Left lung (tissue), 10 donors: ENCODE data around the gene GRID1. TPM values are rescaled to one million over a fixed set of nuclear protein-coding genes. Genes with fewer than 3 reads are reported as not detected.
A peak's percentile ranks its signal among the peaks of the same experiment; 100 is the strongest.

Experiments used
- ATAC-seq: fragments of 200-7000 bp; cut with Tn5 transposase; one replicate; pipeline ENCODE4 v1.9.1; 2020; ENCODE audit warnings: moderate library complexity
- DNase-seq, 4 donors: peaks; one replicate each; pipeline ENCODE4 v3.0.0-alpha.2; 2013 to 2020
- H3K27ac ChIP-seq, 2 donors: fragments of 200-600 bp; sonication (generic) in 1 of 2; one replicate each; pipeline versions ENCODE4 v1.5.0 to v1.8.0; 2020 to 2021
- H3K27me3 ChIP-seq, 2 donors: fragments of 200-600 bp; sonication (generic) in 1 of 2; one replicate each; pipeline versions ENCODE4 v1.5.0 to v1.8.0; 2020 to 2021
- H3K36me3 ChIP-seq, 2 donors: fragments of 200-600 bp; sonication (generic) in 1 of 2; one replicate each; pipeline versions ENCODE4 v1.5.0 to v1.8.0; 2020 to 2021
- H3K4me1 ChIP-seq, 2 donors: fragments of 200-600 bp; one replicate each; pipeline ENCODE4 v1.8.0; 2021
- H3K4me3 ChIP-seq, 2 donors: fragments of 200-600 bp; sonication (generic) in 1 of 2; one replicate each; pipeline versions ENCODE4 v1.5.0 to v1.8.0; 2020 to 2021; ENCODE audit warnings: mild to moderate bottlenecking in 1 of 2
- H3K9me3 ChIP-seq, 2 donors: fragments of 200-600 bp; sonication (generic) in 1 of 2; one replicate each; pipeline versions ENCODE4 v1.5.0 to v1.8.0; 2020 to 2021
- intact Hi-C, 2 donors: fragments of 100-400 bp; cut with DNase I; formaldehyde crosslinking; loops; one replicate each; pipeline versions ENCODE4 v1.11.2 to v1.14.2; 2022
- polyA plus RNA-seq, 6 donors: library from polyadenylated mRNA; unstranded; fragments of 120-200 nt; gene quantifications; one replicate each; pipeline ENCODE4 v1.2.1, GENCODE V29; 2013; ENCODE audit not compliant: insufficient read length in 6 of 6
- total RNA-seq, 2 donors: library from RNA; stranded (reverse); fragmentation: NEBNext Ultra II Directional; extraction: Animal tissue kit (Norgen Biotek cat#: 25700); gene quantifications; one replicate each; pipeline ENCODE4 v1.2.1, GENCODE V29; 2021
- TF ChIP-seq, protein P1 (sequence below), 2 donors: fragments of 200-600 bp; sonication (generic) in 1 of 2; IDR thresholded peaks; one replicate each; pipeline versions ENCODE4 v1.5.0 to v1.8.0; 2021; ENCODE audit warnings: antibody characterized with exemption in 2 of 2
- donor health status: DM: no; HTN: yes; CAD: no.
- donor health status: DM: no; HTN: no; CAD: no.

Gene GRID1
- total and polyA plus RNA-seq, 8 donors, result 0.81 to 2.6 (median 1.2) TPM

DNA sequence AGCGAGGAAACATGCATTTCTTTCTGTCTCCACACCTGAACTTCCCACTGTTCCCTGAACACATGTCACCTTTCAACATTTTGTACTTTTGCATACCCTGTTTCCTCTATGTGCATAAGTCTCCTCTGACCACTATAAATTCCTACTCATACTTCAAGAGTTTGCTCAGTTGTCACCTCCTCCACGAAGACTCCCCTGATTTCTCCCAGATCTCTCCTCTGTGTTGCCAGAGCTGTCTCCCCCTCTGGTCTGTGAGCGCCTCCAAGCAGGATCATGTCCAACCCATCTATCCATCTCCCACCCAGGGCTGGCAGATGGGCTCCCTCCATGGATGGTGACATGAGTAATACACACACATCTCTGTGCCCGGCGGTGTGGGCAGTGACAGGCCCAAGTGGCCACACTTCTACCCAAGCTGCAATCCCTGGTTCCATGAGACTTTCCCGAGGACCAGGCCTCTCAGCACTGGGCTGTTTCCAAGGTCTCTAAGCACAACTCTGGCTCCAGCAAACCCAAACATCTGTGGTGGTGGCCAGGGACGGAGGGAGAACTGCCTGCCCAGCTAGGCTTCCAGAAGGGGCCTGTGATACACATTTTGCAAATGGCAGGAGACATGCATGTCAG lies 135.9 kb downstream of the GRID1 start:
- ATAC-seq (no peak), DNase-seq (peak in 1 of 4 donors; percentile 66)
- Histone ChIP-seq H3K9me3 (no peaks in the 10 kb centered on the region), H3K27me3 (no peaks in the 10 kb centered on the region), H3K4me3 (no peak overlapping the region), H3K27ac (no peak overlapping the region), H3K4me1 (no peaks in the 10 kb centered on the region), H3K36me3 (no peaks in the 10 kb centered on the region)
- intact Hi-C loops, result no loop called here
- TF ChIP-seq, protein P1, sequence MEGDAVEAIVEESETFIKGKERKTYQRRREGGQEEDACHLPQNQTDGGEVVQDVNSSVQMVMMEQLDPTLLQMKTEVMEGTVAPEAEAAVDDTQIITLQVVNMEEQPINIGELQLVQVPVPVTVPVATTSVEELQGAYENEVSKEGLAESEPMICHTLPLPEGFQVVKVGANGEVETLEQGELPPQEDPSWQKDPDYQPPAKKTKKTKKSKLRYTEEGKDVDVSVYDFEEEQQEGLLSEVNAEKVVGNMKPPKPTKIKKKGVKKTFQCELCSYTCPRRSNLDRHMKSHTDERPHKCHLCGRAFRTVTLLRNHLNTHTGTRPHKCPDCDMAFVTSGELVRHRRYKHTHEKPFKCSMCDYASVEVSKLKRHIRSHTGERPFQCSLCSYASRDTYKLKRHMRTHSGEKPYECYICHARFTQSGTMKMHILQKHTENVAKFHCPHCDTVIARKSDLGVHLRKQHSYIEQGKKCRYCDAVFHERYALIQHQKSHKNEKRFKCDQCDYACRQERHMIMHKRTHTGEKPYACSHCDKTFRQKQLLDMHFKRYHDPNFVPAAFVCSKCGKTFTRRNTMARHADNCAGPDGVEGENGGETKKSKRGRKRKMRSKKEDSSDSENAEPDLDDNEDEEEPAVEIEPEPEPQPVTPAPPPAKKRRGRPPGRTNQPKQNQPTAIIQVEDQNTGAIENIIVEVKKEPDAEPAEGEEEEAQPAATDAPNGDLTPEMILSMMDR (IDR thresholded peaks at IDR 0.05), result no peak

DNA sequence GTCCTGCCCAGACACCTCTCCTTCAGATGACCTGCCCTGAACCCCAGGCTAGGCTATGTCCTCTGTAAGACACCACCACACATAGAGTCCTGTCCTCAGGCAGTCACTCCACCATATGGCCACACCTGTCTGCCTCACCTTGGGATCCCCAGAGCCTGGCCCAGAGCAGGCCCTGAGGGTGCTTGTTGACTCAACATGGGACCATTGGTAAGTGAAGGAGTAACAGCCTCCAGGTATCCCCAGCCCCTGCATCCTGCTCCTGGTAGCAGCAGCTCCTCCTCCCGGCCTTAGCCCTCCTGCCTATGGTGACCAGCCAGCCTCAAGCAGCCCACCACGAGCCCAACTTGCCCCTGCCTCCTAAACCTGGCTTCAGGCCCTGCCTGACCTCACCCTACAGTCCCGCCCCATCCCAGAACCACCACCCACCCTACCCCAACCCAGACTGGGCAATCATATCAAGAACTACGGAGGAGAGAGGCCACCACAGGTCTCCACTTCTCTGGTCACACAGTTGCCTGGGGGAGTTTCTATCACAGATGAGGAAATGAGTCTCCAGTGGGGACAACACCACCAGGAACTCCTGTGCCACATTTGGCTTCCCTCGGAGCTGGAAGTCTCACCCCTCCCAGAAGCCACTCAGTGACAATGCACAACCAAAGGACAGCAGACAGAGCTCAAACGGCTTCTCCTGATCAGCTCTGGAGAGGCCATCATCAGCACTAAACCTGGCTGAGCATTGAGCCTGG lies 136.6 kb downstream of the GRID1 start:
- H3K36me3 ChIP-seq, result no peaks in the 10 kb centered on the region
- TF ChIP-seq, protein P1 (IDR thresholded peaks at IDR 0.05), result no peak
- no peaks in the 10 kb centered on the region for H3K9me3 ChIP-seq
- no peak for ATAC-seq
- peak in 1 of 4 donors; percentile 47 for DNase-seq
- no peak overlapping the region for H3K4me3 ChIP-seq
- H3K4me1 ChIP-seq, result no peaks in the 10 kb centered on the region
- no peaks in the 10 kb centered on the region for H3K27me3 ChIP-seq
- H3K27ac ChIP-seq, result no peak overlapping the region
- intact Hi-C loops, result no loop called here

DNA sequence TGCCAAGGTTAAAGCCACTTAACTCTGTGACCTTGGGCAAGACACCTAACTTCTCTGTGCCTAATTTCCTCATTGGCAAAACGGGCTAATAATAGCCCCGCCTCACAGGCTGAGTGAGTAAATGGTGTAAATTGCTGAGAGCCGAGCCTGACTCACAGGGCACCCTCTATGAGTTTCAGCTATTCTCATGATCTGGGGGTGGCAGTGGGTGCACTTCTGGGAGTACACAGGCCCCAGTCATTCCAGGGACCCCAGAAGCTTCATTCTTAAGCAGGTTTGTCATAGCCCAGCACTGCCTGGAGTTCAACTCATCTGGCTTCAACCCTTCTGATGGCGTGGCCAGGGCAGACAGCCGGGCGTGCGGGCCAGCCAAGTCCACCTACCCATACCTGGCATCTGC lies 137.2 kb downstream of the GRID1 start:
- TF ChIP-seq, protein P1 (IDR thresholded peaks at IDR 0.05), result no peak
- Histone ChIP-seq H3K27ac (no peak overlapping the region), H3K27me3 (no peaks in the 10 kb centered on the region), H3K9me3 (no peaks in the 10 kb centered on the region), H3K4me3 (no peak overlapping the region), H3K4me1 (no peaks in the 10 kb centered on the region), H3K36me3 (no peaks in the 10 kb centered on the region)
- intact Hi-C loops, result no loop called here
- peak; percentile 15 for ATAC-seq
- DNase-seq, result peak in 1 of 4 donors; percentile 45

DNA sequence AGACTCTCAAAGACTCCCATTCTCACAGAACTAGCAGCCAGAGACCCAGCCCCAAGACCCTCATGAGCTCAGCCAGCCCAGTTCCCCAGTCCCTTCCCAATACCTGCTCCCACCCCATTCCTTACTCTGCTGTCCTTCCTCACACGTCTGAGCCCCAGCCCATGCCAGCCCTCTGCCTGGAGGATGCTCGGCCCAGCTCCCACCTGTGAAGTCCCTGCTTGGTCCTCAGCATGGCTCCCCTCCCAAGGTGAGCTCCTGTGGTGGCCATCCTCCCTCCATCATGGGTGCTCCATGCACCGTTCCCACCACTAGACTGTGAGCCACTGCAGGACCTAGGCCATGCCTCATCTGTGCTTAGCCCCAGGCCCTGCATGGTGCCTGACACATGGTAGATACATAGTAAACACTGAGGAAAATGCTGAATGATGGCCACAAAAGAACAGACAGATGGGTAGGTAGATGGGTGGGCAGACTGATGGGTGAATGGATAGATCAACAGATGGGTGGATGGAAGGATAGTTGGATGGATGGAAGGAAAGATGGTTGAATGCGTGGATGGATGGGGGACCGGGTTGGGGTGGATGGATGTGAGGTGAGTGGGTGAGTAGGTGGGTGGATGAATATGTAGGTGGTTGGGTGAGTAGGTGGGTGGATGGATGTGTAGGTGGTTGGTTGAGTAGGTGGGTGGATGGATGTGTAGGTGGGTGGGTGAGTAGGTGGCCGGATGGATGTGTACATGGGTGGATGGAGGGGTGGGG lies 138.9 kb downstream of the GRID1 start:
- Histone ChIP-seq H3K27me3 (no peaks in the 10 kb centered on the region), H3K4me3 (no peak overlapping the region), H3K4me1 (no peaks in the 10 kb centered on the region), H3K9me3 (no peaks in the 10 kb centered on the region), H3K27ac (no peak overlapping the region), H3K36me3 (no peaks in the 10 kb centered on the region)
- no peak for ATAC-seq
- intact Hi-C loops, result no loop called here
- DNase-seq, result peak in 1 of 4 donors; percentile 10
- TF ChIP-seq, protein P1 (IDR thresholded peaks at IDR 0.05), result no peak

DNA sequence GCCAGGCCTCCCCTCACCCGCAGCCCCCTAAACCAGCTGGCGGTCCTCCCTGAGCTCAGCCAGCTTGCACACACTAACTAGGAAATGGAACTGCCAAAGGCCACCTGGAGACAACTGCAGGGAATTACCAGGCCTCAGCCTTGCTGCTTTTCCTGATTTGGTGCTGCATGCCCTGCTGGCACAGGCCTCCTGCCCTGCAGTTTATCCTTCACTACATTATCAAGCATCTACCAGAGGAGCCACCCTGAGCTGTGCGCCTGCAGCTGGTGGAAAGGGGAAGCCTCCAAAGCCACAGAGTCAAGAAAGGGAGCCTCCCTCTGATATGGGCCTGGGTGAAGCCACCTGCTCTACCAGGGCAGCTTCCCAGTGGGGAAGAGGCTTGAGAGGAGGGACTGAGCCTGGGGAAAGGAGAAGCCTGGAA lies 139.8 kb downstream of the GRID1 start:
- ATAC-seq (no peak), DNase-seq (peak in 1 of 4 donors; percentile 3)
- Histone ChIP-seq H3K9me3 (no peaks in the 10 kb centered on the region), H3K4me1 (no peaks in the 10 kb centered on the region), H3K4me3 (no peak overlapping the region), H3K27ac (no peak overlapping the region), H3K36me3 (no peaks in the 10 kb centered on the region), H3K27me3 (no peaks in the 10 kb centered on the region)
- TF ChIP-seq, protein P1 (IDR thresholded peaks at IDR 0.05), result no peak
- intact Hi-C loops, result no loop called here
